OCI-LY7 (cell line): ENCODE results near the gene LRIG3.

Experiments
- CTCF ChIP-seq: fragments of 200-600 bp; sonication (generic); conservative IDR thresholded peaks from 2 replicates; pipeline ENCODE4 v1.5.1; 2014; ENCODE audit warnings: mild to moderate bottlenecking, antibody characterized with exemption, low read length, moderate library complexity, mixed read lengths
- EZH2phosphoT487 ChIP-seq: fragments of 200-600 bp; sonication (generic); IDR thresholded peaks from 2 replicates; pipeline ENCODE4 v1.6.1; 2018; ENCODE audit warnings: low read depth, borderline replicate concordance, mild to moderate bottlenecking, mixed run types, antibody characterized with exemption, low read length, moderate library complexity, mixed read lengths

- TF ChIP-seq CTCF (no peak), EZH2phosphoT487 (no peak)
Measured at GRCh38 chr12:58920102-58920960, at the start of gene LRIG3.
